Suprapubic skin (tissue), 3 donors: ENCODE results near the gene ITGAE.

Source experiments
- CTCF ChIP-seq, 2 donors: fragments of 200-600 bp in 1 of 2; fragments of 450-650 bp in 1 of 2; sonication (generic) in 1 of 2; IDR thresholded peaks; one replicate each; pipeline ENCODE4 v1.5.1; 2016 to 2019; ENCODE audit warnings: antibody characterized with exemption in 2 of 2, mild to moderate bottlenecking in 1 of 2, moderate library complexity in 1 of 2
- EP300 ChIP-seq: sonication (generic); formaldehyde crosslinking; IDR thresholded peaks from one replicate; pipeline ENCODE4 v1.6.1; 2017; ENCODE audit warnings: antibody characterized with exemption
- POLR2A ChIP-seq, 2 donors: fragments of 450-650 bp; IDR thresholded peaks; one replicate each; pipeline ENCODE4 v1.6.1; 2017; ENCODE audit warnings: antibody characterized with exemption in 2 of 2, mild to moderate bottlenecking in 2 of 2, moderate library complexity in 2 of 2

- TF ChIP-seq CTCF (IDR thresholded peaks at IDR 0.05) (no peak), POLR2A (IDR thresholded peaks at IDR 0.05) (no peak), EP300 (no peak)
These were observed 8.1 kb upstream of the ITGAE start for GRCh38 chr17:3809135-3809534.
